Cerebellar nuclear complex (tissue), 1 donor: ENCODE measurements around the gene SERP2.

Experiments used
- DNase-seq, 2 experiments: peaks; one replicate each; lab custom pipeline; 2025; lab: John Stamatoyannopoulos, UW

SERP2 gene

DNA sequence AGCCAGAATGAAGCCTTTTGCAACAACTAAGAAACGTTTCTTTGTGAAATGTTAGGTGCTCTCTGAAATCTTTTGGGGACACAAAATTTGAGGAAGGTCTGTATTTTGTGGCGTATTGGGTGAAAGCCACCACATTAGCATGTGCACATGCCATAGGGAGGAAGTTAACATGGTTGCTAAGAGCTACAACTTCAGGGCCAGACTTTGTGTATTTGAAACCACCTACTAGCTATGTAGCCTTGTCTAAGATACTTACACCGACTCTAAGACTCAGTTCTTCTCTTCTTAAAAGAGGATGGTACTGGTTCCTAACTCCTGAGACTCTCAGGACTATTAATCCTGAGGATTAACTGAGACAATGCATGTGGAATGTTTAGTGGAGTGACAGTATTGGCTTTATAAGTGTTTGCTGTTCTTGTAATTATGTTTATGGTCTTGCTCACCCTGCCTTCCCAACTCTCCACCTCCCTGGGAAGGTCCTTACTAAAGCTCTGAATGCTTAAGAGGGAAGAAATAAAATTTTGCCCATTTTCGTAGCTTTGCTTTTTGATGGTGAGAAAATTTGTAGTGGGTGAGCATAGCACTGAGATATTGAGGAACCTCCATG, 15.5 kb downstream of the SERP2 start:
- DNase-seq = no peak

DNA sequence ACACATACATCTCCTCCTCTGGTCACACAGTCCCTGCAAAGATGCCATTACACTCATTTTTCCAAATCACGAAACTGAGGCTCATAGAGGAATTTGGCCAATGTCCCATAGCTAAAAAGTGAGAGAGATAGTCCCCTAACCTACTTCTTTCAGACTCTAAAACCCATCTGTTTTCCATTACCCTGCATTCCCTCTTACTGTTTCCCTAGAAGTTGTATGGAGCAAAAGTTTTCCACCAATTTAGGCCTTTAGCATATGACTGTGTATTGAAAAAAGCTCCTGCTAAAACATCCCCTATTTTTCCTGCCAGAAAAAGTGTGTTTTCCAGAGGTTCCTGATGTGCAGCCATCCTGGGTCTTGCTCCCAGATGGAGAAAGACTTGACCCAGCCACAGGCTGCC, 16.3 kb downstream of the SERP2 start:
- DNase-seq = no peak

DNA sequence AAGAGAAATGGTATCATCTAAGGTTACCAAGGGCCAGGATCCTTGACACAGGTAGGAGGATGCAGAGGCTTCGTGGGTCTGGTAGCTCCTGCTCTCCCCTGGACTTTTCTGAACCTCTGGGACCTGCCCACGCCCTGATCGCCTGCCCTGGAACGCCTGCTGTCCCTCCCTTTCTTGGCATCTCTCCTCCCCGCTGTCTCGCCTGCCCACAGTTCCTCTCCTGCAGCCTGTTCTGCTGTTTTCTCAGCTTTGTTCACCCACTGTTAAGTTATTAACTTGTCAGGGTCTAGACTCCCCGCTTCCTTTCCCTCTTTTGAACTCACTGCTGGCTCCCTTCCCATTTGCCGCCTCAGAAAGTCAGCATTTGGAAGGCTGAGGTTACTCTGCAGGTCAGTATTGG, 19.8 kb downstream of the SERP2 start:
- DNase-seq = no peak

DNA sequence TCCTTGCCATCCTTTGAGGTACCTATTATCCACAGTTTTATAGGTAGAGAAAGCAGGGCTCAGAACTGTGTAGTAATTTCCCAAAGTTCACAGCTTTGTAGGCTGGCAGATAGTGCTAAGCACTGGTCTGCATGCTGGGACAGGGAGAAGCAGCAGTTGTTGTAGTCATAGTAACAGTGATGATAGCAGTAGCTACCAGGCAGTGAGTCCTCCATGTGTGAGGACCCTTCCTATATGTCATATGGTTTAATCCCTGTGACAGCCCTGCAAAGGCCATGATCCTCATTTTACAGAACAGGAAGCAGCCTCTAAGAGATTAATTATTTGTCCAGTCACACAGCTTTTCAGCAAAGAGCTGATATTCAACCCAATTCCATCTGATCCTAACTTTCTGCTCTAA, 21.0 kb downstream of the SERP2 start:
- no peak for DNase-seq

DNA sequence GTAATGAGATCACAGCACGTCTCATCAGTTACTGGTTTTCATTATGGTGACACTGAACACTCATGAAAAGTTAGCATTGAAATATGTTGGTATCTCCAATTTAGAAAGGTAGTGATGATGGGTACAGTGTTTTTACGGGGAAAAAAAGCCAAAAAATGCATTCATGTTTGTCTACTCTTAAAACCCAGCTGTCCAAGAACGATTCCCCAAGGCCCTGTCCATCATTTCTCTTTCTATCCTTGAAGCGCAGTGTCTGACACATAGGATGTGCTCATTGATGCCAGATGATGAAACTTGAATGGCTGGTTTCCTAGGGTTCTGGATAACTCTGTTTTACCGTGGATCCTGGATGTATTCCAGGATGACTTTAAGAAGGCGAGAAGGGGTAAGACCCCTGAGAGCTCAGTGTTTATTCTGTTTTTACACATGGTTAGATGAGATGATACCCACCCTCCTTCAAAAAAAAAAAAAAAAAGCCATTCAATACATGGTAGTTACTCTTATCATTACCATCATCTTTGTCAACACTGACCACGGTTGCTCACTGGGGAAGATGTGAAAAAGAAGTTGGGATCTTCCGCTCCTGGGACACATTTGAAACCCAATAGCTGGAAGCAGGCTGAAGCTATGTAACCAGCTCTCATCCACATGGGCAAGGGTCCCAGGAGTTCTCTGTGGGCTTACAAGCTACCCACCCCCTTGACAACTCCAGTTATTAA, 22.5 kb downstream of the SERP2 start:
- DNase-seq = no peak

DNA sequence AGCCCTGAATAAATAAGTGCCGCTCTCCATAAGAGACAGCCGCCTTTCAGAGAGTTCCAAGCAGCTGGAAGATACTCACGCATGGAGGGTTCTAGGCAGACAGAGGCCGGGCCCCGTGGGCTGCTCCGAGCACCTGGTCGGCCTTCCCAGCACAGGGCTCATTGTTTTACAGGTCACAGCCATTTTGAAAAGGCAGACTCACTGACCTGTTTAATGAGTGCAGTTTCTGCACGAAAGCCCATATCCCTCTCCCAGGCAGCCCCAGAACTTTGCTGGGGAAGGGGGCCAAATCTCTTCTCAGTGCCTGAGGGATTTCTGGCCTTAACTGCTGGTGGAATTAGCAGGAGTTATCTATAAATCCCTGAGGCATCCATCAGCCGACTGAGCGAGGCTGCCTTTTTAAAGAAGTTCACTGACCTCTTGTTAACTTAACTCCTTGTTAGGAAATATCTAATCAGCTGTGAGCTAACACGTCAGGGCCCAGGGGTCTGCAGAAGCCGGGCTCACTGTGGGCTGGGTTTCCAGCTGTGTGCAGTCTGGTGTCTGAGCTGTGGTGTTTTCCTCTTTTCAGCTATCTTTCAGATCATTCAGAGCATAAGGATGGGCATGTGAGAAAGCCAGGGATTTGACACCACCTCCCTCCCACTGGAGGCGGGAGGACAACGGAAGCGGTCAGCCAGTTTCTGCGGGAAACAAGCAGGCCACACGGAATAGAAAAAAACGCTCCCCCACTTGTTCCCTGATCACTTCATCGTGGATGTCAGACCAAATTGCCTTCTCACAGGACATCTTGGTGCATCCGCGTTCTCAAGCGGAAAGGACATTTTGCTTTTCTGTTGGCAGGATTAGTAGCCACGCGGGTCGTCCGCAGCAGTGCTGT, 23.3 kb downstream of the SERP2 start:
- DNase-seq = no peak

DNA sequence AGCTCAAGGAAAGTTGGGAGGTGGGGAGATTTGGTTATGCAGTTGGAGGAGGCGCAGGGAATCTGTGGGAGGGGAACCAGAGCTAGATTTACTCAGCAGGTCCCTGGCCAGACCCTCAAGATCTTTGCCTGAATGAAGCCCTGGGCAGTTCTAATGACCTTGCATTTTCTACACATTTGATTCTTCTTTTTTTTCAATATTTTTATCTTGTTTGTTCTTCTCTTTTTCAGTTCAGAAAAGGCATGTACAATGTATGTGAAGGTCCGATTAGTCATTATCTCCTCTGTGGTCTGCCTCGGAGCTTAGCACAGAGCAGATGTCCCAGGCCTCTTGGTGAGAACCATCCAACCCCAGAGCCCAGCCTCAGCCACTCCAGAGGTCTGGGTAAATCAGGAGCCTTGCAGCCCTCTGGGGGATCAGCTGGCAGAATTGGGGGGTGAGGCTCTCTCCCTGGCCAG, 24.2 kb downstream of the SERP2 start:
- DNase-seq = no peak

DNA sequence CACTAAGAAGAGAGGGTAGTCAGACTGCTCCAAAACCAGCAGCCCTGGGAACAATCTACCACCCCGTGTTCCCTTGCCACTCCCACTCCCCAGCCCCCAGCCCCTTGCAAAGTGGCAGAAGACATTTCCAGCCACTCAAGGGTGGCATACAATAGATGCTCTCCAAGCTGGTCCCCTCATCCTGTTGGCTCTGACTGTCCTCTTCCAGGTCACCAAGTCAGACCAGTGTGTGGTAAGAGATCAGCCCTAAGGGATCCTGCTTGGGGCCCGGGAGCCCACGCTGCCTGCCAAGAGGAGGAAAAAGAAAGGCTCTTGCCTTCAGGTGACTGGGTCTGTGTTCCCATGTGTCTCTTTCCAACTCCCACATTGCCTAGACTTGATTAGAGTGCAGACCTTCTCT, 25.0 kb downstream of the SERP2 start:
- DNase-seq = no peak

DNA sequence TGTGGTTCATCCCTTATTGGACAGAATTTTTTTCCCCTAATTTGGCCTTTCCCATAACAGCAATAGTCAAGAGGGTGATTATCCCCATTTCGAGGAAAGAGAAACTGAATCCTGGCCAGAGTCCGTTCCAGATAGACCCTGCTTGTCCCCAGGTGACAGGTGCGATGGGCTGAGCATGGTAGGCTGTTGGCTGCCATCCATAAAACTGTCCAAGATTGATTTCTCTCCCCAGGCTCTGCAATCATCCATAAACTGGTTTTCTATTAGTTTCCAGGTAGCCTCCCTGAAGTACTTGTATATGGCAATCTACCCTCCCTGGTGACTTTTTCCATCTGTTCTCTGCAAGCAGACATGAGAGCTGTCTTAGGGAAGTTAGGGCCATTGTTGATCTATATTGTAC, 25.4 kb downstream of the SERP2 start:
- DNase-seq = no peak

DNA sequence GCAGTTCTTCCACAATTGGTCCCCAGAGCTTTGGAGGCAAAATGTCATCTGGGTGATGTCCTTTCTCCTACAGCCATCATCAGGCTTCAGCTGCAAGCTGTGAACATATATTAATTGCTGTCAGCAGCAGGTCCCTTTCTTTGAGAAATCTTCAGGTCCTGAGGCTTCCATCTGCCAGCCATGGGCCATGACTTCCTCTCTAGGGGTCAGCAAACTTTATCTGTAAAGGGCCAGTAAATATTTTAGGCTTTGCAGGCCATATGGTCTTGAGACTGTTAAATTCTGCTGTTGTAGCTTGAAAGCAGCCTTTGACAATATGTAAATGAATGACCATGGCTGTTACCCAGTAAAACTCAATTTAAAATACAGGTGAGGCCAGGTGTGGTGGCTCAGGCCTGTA, 27.1 kb downstream of the SERP2 start:
- no peak for DNase-seq

DNA sequence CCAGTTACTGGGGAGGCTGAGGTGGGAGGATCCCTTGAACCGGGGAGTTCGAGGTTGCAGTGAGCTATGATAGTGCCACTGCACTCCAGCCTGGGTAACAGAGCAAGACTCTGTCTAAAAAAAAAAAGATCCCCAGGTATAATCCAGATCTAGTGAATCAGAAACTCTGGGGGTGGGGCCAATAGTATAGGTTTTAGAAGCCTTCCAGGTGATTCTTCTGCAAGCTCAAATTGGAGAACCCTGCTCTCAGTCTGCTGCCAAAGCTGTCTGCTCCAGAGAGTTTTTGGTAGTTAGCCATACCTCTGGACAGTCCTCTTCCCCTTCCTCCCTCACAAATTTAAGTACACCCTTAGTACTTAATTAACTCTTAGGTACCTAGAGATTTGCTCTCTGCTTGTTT, 28.0 kb downstream of the SERP2 start:
- DNase-seq = no peak

DNA sequence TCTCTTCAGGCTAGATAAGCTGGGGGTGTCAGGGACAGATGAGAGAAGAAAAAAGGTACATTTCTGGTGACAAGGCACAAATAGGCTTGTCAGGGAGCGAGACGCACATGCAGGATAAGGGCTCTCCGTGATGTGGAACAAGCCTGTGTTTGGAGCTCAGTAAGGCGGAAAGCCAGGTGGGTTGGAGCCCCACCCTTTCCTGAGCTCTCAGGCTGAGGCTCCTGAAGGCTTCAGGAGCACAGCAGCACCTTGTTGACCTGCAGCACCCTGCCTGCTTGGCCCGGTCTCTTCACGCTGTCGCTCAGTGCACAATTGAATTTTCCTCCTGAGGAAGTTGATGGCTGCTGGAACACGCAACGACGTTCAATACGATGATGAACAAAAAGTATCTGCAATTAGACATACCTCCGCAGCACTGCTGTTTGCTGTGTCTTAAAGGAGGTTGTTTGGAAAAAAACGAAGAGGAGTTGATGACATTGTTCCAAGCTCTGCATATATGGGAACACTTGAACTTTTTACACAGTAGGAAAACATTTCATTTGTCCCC, 29.3 kb downstream of the SERP2 start:
- no peak for DNase-seq

DNA sequence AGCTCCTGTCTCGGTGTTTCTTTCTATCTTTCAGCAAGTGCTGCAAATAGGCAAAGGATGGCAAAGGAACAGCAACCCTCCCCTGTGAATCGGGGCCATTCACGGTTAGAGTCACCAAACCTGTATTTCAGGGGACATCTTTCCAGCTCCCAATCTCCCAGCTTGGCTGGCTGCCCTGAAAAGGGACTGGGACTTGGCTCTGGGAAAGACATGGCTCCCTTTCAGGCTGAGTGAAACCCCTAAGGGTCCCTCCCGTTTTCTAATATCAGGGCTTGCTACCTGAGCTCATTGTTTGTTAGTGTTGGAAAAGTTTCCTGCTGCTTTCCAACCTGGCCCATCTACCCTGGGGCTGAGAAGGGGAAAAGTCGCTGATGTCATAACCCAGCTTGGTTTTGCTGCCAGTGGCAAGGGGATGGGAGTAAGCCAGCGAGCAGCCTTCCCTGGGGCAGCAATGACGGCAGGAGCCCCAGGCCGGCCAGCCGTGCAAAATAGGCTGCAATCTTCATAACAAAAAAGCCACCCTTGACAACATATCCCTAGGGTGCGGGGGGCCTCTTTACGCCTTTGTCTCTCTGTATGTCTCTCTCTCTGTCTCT, 29.9 kb downstream of the SERP2 start:
- no peak for DNase-seq

DNA sequence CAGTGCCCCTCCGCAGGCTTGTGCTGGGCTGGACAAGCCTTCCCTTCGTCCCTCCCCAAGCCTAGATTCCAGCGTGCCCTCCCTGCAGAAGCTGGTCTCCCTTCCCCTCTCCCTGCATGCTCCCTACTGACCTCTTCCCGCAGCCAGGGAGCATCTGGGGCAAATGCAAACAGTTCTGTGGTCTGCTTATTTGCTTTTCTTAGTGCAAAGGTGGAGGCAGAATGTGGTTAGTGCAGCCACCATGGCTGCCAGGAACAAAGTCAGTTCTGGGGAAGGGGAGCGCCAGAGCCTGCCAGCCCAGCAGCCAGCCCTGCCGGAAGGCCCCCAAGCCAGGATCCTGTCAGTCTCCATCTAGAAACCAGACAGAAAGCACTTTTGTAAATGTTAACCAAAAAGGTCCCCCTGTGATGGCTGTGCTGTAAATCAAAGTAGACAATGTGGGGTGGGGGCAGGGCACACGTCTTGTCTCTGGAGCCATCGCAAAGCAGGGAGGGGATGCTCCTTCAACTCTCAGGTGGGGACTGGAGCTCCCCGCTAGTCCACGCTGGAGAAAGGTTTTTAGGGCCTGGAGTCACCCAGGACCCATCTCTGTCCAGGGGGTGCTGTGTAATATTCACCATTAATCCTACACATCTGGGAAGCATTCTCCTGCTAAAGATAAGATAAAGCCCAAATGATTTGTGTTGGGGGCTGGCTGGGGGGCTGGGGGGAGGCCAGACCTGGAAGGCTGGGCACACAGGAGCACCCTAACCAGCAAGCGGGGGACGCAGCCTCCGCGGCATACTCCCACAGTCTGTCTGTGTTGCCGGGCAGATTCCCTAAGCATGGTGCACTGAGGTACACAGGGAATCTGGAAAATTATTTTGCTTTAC, 30.9 kb downstream of the SERP2 start:
- no peak for DNase-seq

DNA sequence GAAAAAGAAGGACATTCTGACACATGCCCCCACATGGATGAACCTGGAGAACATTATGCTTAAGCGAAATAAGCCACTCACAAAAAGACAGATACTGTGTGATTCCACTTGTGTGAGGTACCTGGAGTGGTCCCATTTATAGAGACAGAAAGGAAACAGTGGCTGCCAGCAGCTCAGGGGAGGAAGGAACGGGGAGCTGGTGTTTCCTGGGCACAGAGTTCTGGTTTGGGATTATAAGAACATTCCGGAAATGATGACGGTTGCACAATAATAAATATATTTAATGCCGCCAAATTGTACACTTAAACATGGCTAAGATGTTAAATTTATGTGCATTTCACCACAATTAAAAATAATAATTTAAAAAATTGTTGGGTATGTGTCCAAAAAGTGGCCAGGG, 33.0 kb downstream of the SERP2 start:
- DNase-seq = no peak

DNA sequence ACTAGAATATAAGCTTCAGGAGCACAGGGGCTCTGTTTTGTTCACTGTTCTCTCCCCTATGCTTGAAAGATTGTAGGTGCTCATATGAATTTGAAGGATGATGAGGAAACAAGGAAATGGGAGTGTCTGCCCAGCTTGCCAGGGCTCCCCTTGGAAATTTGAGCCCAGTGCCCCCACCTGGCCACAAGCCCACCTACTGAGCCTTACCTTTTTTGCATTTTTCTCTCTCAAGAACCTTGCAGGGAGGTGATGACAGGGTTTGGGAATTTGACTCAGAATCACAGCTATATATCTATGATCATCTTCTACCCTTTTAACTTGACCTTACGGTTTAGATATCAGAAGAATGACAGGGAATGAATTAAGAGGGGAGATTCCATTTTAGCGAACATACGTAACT, 33.8 kb downstream of the SERP2 start:
- no peak for DNase-seq

DNA sequence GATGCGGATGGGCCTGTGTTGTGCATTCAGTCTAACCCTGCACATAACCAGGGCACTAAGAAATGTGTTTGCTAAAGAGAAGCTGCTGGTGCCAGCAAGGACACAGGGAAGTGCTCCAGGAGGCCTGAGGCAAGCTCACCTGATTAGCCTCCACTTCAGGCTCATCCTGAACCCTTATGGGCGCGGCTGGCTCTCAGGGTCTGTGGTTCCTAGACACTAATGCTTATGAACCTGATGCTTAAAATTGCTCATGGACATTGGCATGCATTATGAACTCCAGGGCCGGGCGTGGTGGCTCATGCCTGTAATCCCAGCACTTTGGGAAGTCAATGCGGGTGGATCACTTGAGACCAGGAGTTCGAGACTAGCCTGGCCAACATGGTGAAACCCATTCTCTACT, 34.3 kb downstream of the SERP2 start:
- no peak for DNase-seq

DNA sequence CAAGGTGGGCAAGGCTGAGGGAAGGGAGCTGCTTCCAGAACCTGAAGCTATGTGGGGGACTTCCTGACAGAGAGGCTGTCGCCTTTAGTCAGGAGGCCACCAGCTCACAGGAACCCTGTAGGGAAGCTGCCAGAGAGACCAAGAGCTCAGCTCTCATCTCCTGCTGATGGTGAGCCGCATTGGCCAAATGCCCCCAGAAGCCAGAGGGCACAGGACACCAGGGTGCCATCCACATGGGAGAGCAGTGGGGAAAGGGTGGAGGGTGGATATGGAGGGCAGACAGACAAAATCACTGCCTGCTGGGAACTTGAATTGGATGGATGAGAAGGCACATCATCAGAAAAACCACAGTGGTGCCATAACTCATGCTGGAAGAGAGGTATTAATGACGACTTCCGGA, 36.0 kb downstream of the SERP2 start:
- DNase-seq = no peak

DNA sequence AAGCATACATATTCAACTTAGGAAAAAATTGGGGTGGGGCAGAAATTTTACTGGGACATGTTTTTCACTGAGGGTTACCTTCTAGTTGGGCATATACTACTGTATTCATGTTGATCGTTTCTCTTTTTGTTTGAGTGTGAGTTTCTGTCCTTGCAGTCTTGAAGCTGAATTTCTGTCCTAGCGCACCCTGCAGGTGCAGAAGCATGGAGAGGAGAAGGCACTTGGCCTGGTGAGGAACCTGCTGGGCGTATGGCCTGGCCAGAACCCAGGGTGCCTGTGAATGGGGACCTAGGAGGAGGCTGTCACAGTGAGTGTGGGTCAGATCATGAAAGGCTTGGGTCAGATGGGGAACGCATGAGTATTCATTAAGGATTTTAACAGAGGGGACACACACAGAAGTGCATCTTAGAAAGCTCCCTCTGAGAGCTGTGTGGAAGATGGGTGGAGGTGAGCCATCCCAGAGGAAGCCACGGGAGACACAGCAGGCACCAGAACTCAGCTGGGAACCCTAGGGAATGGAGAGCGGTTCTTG, 36.8 kb downstream of the SERP2 start:
- no peak for DNase-seq

DNA sequence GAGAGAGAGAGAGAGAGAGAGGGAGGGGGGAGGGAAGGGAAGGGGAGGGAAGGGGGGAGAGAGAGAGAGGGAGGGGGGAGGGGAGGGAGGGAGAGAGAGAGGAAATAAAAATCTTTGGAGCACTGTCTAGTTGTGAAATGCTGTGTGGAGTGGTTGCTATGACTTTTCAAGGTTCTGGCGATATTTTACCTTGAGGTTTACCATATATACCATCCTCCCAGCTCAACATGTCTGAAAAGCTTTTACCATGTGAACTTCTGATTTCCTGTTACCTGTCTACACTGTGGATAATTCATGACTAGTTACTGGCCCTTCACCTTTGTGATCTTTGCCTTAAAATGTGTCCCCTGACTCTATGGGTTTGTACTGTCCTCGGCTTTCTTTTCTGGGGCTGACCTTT, 38.2 kb downstream of the SERP2 start:
- DNase-seq = no peak

DNA sequence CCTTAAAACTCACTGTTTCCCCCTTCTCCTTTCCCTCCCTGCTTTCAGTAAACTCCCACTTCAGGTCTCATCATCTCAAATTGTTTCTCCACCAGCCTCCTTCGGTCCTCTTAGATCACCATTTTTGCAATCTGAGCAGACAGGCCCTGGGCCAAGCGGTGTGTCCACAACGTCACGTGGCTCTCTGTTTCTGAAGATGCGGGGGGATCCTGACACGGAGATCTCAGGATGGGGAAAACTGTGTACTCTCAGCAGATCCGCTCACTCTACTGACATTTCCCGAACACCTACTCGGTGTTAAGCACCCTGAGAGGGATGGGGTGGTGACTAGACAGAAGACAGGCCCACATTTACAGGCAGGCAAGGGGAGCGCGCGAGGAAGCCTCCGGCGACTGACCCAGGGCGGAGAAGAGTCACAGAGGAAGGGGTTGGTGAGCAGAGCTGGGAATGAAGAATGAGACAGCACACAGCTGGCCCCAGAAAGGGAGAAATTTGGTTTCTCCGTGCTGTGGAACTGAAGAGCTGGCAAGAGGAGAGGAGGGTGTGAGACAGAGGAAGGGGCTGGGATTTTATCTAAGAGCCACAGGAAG, 38.8 kb downstream of the SERP2 start:
- no peak for DNase-seq
